ENCODE results near the gene ZNF282. TPM values are rescaled to one million over a fixed set of nuclear protein-coding genes. Genes with fewer than 3 reads are reported as not detected.
"Not testable (repeated sequence)": the region's sequence is repeated elsewhere in the genome, so short reads cannot be mapped to it uniquely, and the experiment has no call there.

The ZNF282 gene
- total RNA-seq, 4 donors from 2014 or later, result 16.8 to 24.1 (median 23.0) TPM

DNA sequence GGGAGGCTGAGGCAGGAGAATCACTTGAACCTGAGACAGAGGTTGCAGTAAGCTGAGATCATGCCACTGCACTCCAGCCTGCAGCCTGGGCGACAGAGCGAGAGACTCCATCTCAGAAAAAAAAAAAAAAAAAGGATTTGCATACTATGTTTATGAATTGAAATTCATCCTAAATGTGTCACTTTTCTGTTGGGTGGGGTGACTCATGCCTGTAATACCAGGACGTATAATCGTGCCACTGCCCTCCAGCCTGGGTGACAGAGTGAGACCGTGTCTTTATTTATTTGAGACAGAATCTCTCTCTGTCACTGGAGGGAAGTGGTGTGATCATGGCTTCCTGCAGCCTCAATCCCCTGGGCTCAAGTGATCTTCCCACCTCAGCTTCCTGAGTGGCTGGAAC is 49.9 kb downstream of the ZNF282 start:
- no peak for DNase-seq
- no peak overlapping the region for H3K4me3 ChIP-seq
- no peak for TF ChIP-seq POLR2A (IDR thresholded peaks at IDR 0.05)
- TF ChIP-seq, protein P1, sequence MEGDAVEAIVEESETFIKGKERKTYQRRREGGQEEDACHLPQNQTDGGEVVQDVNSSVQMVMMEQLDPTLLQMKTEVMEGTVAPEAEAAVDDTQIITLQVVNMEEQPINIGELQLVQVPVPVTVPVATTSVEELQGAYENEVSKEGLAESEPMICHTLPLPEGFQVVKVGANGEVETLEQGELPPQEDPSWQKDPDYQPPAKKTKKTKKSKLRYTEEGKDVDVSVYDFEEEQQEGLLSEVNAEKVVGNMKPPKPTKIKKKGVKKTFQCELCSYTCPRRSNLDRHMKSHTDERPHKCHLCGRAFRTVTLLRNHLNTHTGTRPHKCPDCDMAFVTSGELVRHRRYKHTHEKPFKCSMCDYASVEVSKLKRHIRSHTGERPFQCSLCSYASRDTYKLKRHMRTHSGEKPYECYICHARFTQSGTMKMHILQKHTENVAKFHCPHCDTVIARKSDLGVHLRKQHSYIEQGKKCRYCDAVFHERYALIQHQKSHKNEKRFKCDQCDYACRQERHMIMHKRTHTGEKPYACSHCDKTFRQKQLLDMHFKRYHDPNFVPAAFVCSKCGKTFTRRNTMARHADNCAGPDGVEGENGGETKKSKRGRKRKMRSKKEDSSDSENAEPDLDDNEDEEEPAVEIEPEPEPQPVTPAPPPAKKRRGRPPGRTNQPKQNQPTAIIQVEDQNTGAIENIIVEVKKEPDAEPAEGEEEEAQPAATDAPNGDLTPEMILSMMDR (IDR thresholded peaks at IDR 0.05 in 4 of 5, conservative IDR thresholded peaks at IDR 0.05 in 1 of 5), result no peak
- peak in 1 of 2 donors; percentile 45 for ATAC-seq
- no peaks in the 10 kb centered on the region for H3K27me3 ChIP-seq
- peaks cover 17 to 27% of the 10 kb centered on the region in 2 donors for H3K4me1 ChIP-seq
- H3K36me3 ChIP-seq, result peaks cover 0 to 2% of the 10 kb centered on the region in 2 donors
- peak overlapping the region in 1 of 4 donors; percentile 80 for H3K27ac ChIP-seq
- no peaks in the 10 kb centered on the region for H3K9me3 ChIP-seq
- in situ Hi-C loops (cut with MboI; ENCODE audit: low sequenced_read_pairs in 4 of 4), result no loop called here
- intact Hi-C loops (cut with DNase I; ENCODE audit: low total_unique reads), result no loop called here

DNA sequence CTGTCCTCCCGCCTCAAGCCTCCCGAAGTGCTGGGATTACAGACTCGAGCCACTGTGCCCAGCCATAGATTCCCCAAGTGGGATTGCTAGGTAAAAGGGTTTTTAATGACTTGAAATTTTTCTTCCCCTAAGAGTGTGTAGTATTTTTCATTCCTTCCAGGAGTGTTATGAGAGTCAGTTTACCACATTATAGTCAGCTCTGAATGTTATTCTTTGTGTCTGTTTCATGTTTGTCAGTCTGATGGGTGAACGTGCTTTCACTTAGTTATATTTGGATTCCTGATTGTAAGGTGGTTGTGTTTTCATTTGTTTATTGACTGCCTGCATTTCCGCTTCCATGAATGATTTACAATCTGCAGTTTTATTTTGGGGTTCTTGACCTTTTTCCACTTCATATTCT is 50.4 kb downstream of the ZNF282 start:
- Histone ChIP-seq H3K36me3 (peaks cover 0 to 7% of the 10 kb centered on the region in 2 donors), H3K27me3 (no peaks in the 10 kb centered on the region), H3K27ac (peak overlapping the region in 1 of 4 donors; percentile 80), H3K4me3 (no peak overlapping the region), H3K9me3 (no peaks in the 10 kb centered on the region), H3K4me1 (peaks cover 12 to 22% of the 10 kb centered on the region in 2 donors)
- ATAC-seq (no peak), DNase-seq (no peak)
- in situ Hi-C loops (cut with MboI; ENCODE audit: low sequenced_read_pairs in 4 of 4) (no loop called here), intact Hi-C loops (cut with DNase I; ENCODE audit: low total_unique reads) (no loop called here)
- no peak for TF ChIP-seq POLR2A (IDR thresholded peaks at IDR 0.05)
- TF ChIP-seq, protein P1 (IDR thresholded peaks at IDR 0.05 in 4 of 5, conservative IDR thresholded peaks at IDR 0.05 in 1 of 5), result no peak

DNA sequence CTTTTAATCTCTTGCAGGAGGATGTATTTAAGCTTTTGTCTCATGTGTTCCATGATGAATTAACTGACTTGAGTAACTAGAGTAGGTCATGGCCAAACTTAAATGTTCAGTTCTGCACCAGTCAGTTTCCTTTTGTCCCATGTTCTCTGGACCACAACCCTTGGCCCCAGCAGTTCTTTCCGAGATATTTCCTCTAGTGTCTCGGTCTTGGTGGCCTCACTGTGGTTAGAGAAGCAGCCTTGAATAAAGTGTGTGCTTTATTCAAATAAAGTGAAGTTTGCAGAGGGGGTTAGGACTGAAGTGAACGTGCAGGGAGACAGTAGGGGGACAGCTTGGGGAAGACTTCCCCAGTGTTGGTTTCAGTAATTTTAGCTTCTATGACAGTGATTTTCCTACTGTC is 53.4 kb downstream of the ZNF282 start:
- no peak for TF ChIP-seq POLR2A (IDR thresholded peaks at IDR 0.05)
- DNase-seq, result no peak
- intact Hi-C loops (cut with DNase I; ENCODE audit: low total_unique reads), result no loop called here
- ATAC-seq, result no peak
- H3K4me1 ChIP-seq, result peaks cover 7 to 35% of the 10 kb centered on the region in 2 donors
- H3K27me3 ChIP-seq, result no peaks in the 10 kb centered on the region
- in situ Hi-C loops (cut with MboI; ENCODE audit: low sequenced_read_pairs in 4 of 4), result no loop called here
- H3K27ac ChIP-seq, result no peak overlapping the region
- H3K9me3 ChIP-seq, result no peaks in the 10 kb centered on the region
- H3K4me3 ChIP-seq, result no peak overlapping the region
- H3K36me3 ChIP-seq, result peaks cover 0 to 37% of the 10 kb centered on the region in 2 donors

DNA sequence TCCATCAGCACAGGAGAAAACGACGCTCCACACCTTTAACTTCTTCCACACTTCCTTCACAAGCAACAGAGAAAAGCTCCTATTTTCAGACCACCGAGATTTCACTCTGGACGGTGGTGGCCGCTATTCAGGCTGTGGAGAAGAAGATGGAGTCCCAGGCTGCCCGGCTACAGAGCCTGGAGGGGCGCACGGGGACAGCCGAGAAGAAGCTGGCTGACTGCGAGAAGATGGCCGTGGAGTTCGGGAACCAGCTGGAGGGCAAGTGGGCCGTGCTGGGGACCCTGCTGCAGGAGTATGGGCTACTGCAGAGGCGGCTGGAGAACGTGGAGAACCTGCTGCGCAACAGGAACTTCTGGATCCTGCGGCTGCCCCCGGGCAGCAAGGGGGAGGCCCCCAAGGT is 54.8 kb downstream of the ZNF282 start:
- ATAC-seq; intact Hi-C loops (cut with DNase I; ENCODE audit: low total_unique reads); H3K9me3 ChIP-seq; H3K4me3 ChIP-seq; H3K27me3 ChIP-seq; H3K27ac ChIP-seq; DNase-seq: not testable (repeated sequence)
- Histone ChIP-seq H3K4me1 (peaks cover 7 to 44% of the 10 kb centered on the region in 2 donors), H3K36me3 (peaks cover 0 to 50% of the 10 kb centered on the region in 2 donors)
- in situ Hi-C loops (cut with MboI; ENCODE audit: low sequenced_read_pairs in 4 of 4), result loop anchor here in 1 of 4 donors (25.0 kb wide), 1 partner anchor 237 kb away; the partner anchor contains the start of gene ZNF746

DNA sequence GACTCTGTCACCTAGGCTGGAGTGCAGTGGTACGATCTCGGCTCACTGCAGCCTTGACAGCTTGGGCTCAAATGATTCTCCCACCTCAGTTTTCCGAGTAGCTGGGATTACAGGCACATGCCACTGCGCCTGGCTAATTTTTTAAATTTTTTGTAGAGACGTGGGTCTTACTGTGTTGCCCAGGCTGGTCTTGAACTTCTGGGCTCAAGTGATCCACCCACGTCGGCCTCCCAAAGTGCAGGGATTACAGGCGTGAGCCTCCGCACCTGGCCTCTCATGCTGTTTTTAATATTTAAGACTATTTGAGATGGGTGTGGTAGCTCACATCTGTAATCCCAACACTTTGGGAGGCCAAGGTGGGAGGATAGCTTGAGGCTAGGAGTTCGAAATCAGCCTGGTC is 56.2 kb downstream of the ZNF282 start:
- ATAC-seq; H3K27me3 ChIP-seq; intact Hi-C loops (cut with DNase I; ENCODE audit: low total_unique reads); H3K9me3 ChIP-seq; DNase-seq; H3K4me3 ChIP-seq: not testable (repeated sequence)
- peaks cover 4 to 40% of the 10 kb centered on the region in 2 donors for H3K4me1 ChIP-seq
- H3K27ac ChIP-seq, result peak overlapping the region in 1 of 4 donors; percentile 82
- in situ Hi-C loops (cut with MboI; ENCODE audit: low sequenced_read_pairs in 4 of 4), result loop anchor here in 1 of 4 donors (25.0 kb wide), 1 partner anchor 236 kb away; the partner anchor contains the start of gene ZNF746
- peaks cover 0 to 56% of the 10 kb centered on the region in 2 donors for H3K36me3 ChIP-seq

DNA sequence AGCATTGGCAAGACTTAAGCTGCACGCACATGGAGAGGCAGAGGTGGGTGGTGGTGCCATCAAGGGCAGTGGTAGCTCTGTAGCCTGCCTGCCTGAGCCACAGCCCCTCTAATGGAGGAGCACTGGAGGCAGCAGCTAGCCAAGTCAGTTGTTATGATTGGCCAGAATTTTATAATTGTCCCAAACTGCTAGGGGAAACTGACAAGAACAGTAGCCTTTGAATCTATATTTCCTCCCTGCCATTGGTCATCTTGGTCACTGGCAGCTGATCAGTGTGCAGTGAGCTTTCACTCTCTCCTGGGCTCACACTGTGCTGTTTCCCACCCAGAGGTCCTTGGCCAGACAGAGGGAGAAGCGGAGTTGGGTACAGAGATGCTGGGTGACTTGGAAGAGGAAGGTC is 57.0 kb downstream of the ZNF282 start:
- peaks cover 0 to 56% of the 10 kb centered on the region in 2 donors for H3K36me3 ChIP-seq
- H3K4me1 ChIP-seq, result peaks cover 4 to 40% of the 10 kb centered on the region in 2 donors
- ATAC-seq (no peak), DNase-seq (no peak)
- TF ChIP-seq, protein P1 (IDR thresholded peaks at IDR 0.05 in 4 of 5, conservative IDR thresholded peaks at IDR 0.05 in 1 of 5), result no peak
- no peak for TF ChIP-seq POLR2A (IDR thresholded peaks at IDR 0.05)
- peak overlapping the region in 2 of 4 donors; percentile 15 to 82 for H3K27ac ChIP-seq
- intact Hi-C loops (cut with DNase I; ENCODE audit: low total_unique reads) (no loop called here), in situ Hi-C loops (cut with MboI; ENCODE audit: low sequenced_read_pairs in 4 of 4) (loop anchor here in 1 of 4 donors (25.0 kb wide), 1 partner anchor 235 kb away; the partner anchor contains the start of gene ZNF746)
- no peak overlapping the region for H3K4me3 ChIP-seq
- H3K27me3 ChIP-seq, result no peaks in the 10 kb centered on the region
- H3K9me3 ChIP-seq, result no peaks in the 10 kb centered on the region

Data from gastrocnemius medialis (tissue), 4 donors.